ENCODE measurements around the gene RNF166. TPM values are rescaled to one million over a fixed set of nuclear protein-coding genes. Genes with fewer than 3 reads are reported as not detected.
A peak's percentile ranks its signal among the peaks of the same experiment; 100 is the strongest.

Gene RNF166
- total and polyA plus RNA-seq, 2 of the 13 experiments (the other 11 are each of a cell fraction or from before 2014, with no cell fraction given) = 21.4 to 23.0 TPM

DNA sequence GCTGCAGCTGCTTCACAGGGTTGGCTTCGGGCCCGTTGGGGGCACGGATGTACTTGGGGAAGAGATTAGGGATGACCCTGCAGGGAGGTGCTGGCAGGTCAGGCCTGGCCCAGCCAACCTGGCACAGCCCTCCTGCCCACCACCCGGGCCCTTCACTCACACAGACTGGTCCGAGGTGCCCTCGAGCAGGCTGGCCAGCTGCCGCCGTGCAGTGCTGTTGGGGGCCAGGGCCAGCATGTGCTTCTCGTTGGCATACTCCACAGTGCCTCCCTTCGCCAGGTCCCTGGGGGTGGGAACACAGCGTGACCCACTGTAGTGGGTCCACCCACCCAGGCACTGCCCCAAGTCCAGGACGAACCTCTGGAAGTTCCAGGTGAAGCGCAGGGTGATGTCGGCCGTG, 10.0 kb upstream of the RNF166 start:
- in situ Hi-C loops (cut with HindIII; ENCODE audit: extremely low pct_ligation_motif_present, low pct_unique_long_range_greater_than_20kb) (no loop called here), intact Hi-C loops (cut with micrococcal nuclease; ENCODE audit: unreplicated experiment) (no loop called here)
- no peak for FAIRE-seq
- no peak for DNase-seq (ENCODE audit: low spot score)
- 92% methylated on average over 12 of the region's 15 CpGs for WGBS (ENCODE audit: low lambda C conversion rate)
- peaks cover 4% of the 10 kb centered on the region for H3K79me2 ChIP-seq (ENCODE audit: insufficient read depth, low read length)
- ChIA-PET POLR2A (no interaction called here), CTCF (ENCODE audit: low intra/inter-chr PET ratio, low total read pairs) (no interaction called here)
- H4K20me1 ChIP-seq (ENCODE audit: insufficient read depth, low read length) = no peaks in the 10 kb centered on the region
- H3K36me3 ChIP-seq (replicated peaks in 1 of 2; ENCODE audit: control insufficient read depth in 1 of 2, insufficient read depth in 2 of 2, low read length in 2 of 2) = peaks cover 49 to 73% of the 10 kb centered on the region in 2 experiments; a peak in 4 of 5 replicates
- no peak overlapping the region for H2AFZ ChIP-seq (ENCODE audit: low read length)
- peaks cover 3% of the 10 kb centered on the region for H3K4me1 ChIP-seq (ENCODE audit: insufficient read depth, low read length)
- no peak for ATAC-seq
- H3K4me3 ChIP-seq (replicated peaks in 1 of 3; ENCODE audit: insufficient read depth in 1 of 3, low read depth in 2 of 3, low read length in 3 of 3) = no peak overlapping the region
- BruUV-seq (replicated peaks) = no TSS peak
- H3K9me3 ChIP-seq (ENCODE audit: low read length) = no peaks in the 10 kb centered on the region
- no peak overlapping the region for H3K9ac ChIP-seq (ENCODE audit: insufficient read depth, low read depth, low read length)
- no peak overlapping the region for H3K4me2 ChIP-seq (ENCODE audit: low read depth, low read length)
- H3K27me3 ChIP-seq (ENCODE audit: control insufficient read depth in 1 of 2, insufficient read depth in 2 of 2, low read length in 2 of 2) = no peaks in the 10 kb centered on the region
- H3K27ac ChIP-seq (ENCODE audit: extremely low read length, insufficient read depth, low read length) = no peak overlapping the region
- peak; percentile 34 for TF ChIP-seq AGO2 (optimal IDR thresholded peaks at IDR 0.05; ENCODE audit: low read depth, low read length)
- TF ChIP-seq PPARG (CRISPR knock-in tag; conservative IDR thresholded peaks at IDR 0.05) = no peak
- TF ChIP-seq POLR2A (IDR thresholded peaks at IDR 0.05; ENCODE audit: insufficient read depth in 1 of 2, low read depth in 2 of 2, low read length in 2 of 2) = 0 out of 4 replicates have a peak, but pooled peaks of 1 of the 2 experiments have one; percentile 9

DNA sequence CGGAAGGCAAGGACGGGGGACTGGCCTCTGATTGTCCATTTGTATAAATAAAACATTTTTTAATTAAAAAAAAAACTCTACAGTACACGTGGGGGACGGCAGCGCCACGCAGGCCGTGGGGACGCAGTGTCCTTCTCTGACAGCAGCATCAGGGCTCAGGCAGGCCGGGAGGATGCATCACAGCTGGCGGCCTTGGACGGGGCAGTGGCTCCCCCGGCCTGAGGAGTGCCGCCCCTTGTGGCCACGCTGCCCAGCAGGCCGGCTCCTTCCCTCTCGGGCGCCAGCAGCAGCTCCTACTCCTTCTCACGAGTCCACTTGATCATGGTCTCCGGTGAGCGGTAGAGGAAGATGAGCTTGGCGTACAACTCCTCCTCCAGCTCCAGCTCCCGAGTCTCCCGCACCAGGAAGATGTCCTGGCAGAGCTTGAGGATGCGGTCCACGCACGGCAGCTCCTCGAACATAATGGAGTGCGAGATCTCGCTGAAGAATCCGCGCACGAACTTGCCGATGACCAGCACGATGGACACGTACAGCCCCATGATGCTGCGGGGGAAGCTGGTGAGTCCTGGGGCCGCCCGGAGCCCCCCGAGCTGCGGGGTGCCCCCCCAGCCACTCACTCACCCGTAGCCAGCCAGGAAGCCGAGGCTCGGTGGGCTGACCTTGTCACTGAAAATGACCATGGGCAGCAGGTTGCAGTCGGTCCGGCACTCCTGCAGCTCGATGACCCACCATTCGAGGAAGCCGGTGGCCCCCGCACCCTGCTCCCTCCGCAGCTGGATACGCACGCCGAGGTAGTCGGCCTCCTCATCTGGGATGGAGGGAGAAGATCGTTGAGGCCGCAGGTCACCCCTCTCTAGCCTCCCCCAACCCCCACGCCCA, 9.3 kb upstream of the RNF166 start:
- no TSS peak for BruUV-seq (replicated peaks)
- Histone ChIP-seq H3K4me2 (ENCODE audit: low read depth, low read length) (no peak overlapping the region), H3K4me1 (ENCODE audit: insufficient read depth, low read length) (peaks cover 10% of the 10 kb centered on the region), H3K9me3 (ENCODE audit: low read length) (no peaks in the 10 kb centered on the region), H3K36me3 (replicated peaks in 1 of 2; ENCODE audit: control insufficient read depth in 1 of 2, insufficient read depth in 2 of 2, low read length in 2 of 2) (peaks cover 44 to 66% of the 10 kb centered on the region in 2 experiments; a peak in 4 of 5 replicates), H3K4me3 (replicated peaks in 1 of 3; ENCODE audit: insufficient read depth in 1 of 3, low read depth in 2 of 3, low read length in 3 of 3) (no peak overlapping the region), H4K20me1 (ENCODE audit: insufficient read depth, low read length) (no peaks in the 10 kb centered on the region), H3K27me3 (ENCODE audit: control insufficient read depth in 1 of 2, insufficient read depth in 2 of 2, low read length in 2 of 2) (no peaks in the 10 kb centered on the region), H3K9ac (ENCODE audit: insufficient read depth, low read depth, low read length) (no peak overlapping the region), H3K27ac (ENCODE audit: extremely low read length, insufficient read depth, low read length) (no peak overlapping the region), H2AFZ (ENCODE audit: low read length) (no peak overlapping the region), H3K79me2 (ENCODE audit: insufficient read depth, low read length) (peaks cover 4% of the 10 kb centered on the region)
- in situ Hi-C loops (cut with HindIII; ENCODE audit: extremely low pct_ligation_motif_present, low pct_unique_long_range_greater_than_20kb) = no loop called here
- no peak for DNase-seq (ENCODE audit: low spot score)
- no peak for FAIRE-seq
- CTCF ChIA-PET (ENCODE audit: low intra/inter-chr PET ratio, low total read pairs) = no interaction called here
- WGBS (ENCODE audit: low lambda C conversion rate) = 96% methylated on average over 53 of the region's 57 CpGs
- ATAC-seq = no peak
- POLR2A ChIA-PET = interaction anchor here (0.6 to 1.0 kb wide), 2 partner anchors 8 to 28 kb away, joined by 3 to 4 read pairs; no protein-coding TSS in a partner anchor
- intact Hi-C loops (cut with micrococcal nuclease; ENCODE audit: unreplicated experiment) = no loop called here
- TF ChIP-seq JUNB (CRISPR knock-in tag; IDR thresholded peaks at IDR 0.05; ENCODE audit: borderline replicate concordance) (no peak), ZBTB38 (CRISPR knock-in tag; IDR thresholded peaks at IDR 0.05) (peak; percentile 55; the same call in 1 of the 2 replicates), ARID2 (CRISPR knock-in tag; IDR thresholded peaks at IDR 0.05; ENCODE audit: borderline replicate concordance) (no peak), SMYD3 (CRISPR knock-in tag; IDR thresholded peaks at IDR 0.05) (no peak), PHF21A (CRISPR knock-in tag; IDR thresholded peaks at IDR 0.05) (no peak), HMGA1 (CRISPR knock-in tag; conservative IDR thresholded peaks at IDR 0.05) (no peak), FLYWCH1 (CRISPR knock-in tag; IDR thresholded peaks at IDR 0.05) (no peak), ZNF333 (CRISPR knock-in tag; IDR thresholded peaks at IDR 0.05; ENCODE audit: borderline replicate concordance) (no peak)
- TF ChIP-seq, protein P1, sequence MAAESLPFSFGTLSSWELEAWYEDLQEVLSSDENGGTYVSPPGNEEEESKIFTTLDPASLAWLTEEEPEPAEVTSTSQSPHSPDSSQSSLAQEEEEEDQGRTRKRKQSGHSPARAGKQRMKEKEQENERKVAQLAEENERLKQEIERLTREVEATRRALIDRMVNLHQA (CRISPR knock-in tag; IDR thresholded peaks at IDR 0.05) = no peak
- TF ChIP-seq, protein P2, sequence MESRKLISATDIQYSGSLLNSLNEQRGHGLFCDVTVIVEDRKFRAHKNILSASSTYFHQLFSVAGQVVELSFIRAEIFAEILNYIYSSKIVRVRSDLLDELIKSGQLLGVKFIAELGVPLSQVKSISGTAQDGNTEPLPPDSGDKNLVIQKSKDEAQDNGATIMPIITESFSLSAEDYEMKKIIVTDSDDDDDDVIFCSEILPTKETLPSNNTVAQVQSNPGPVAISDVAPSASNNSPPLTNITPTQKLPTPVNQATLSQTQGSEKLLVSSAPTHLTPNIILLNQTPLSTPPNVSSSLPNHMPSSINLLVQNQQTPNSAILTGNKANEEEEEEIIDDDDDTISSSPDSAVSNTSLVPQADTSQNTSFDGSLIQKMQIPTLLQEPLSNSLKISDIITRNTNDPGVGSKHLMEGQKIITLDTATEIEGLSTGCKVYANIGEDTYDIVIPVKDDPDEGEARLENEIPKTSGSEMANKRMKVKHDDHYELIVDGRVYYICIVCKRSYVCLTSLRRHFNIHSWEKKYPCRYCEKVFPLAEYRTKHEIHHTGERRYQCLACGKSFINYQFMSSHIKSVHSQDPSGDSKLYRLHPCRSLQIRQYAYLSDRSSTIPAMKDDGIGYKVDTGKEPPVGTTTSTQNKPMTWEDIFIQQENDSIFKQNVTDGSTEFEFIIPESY (CRISPR knock-in tag; IDR thresholded peaks at IDR 0.05) = peak; percentile 93
- TF ChIP-seq, protein P3, sequence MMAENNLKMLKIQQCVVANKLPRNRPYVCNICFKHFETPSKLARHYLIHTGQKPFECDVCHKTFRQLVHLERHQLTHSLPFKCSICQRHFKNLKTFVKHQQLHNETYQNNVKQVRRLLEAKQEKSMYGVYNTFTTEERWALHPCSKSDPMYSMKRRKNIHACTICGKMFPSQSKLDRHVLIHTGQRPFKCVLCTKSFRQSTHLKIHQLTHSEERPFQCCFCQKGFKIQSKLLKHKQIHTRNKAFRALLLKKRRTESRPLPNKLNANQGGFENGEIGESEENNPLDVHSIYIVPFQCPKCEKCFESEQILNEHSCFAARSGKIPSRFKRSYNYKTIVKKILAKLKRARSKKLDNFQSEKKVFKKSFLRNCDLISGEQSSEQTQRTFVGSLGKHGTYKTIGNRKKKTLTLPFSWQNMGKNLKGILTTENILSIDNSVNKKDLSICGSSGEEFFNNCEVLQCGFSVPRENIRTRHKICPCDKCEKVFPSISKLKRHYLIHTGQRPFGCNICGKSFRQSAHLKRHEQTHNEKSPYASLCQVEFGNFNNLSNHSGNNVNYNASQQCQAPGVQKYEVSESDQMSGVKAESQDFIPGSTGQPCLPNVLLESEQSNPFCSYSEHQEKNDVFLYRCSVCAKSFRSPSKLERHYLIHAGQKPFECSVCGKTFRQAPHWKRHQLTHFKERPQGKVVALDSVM (CRISPR knock-in tag; IDR thresholded peaks at IDR 0.05) = no peak
